Measurements from ENCODE around the gene ATP9A.

- TF ChIP-seq CTCF (IDR thresholded peaks at IDR 0.05): no peak
- no peak for TF ChIP-seq POLR2A (IDR thresholded peaks at IDR 0.05)
Observed at GRCh38 chr20:51752343-51752951, 15.7 kb downstream of the ATP9A start.
